HG02852 (cell line): ENCODE data around the gene TMF1.

Source experiments
- ATAC-seq: cut with Tn5 transposase; IDR thresholded peaks from one replicate; pipeline ENCODE4 v1.9.1; 2021; ENCODE audit warnings: mild to moderate bottlenecking, moderate library complexity; ENCODE audit not compliant: unreplicated experiment

The TMF1 gene

GRCh38 chr3:69014022-69014580 is 38.0 kb downstream of the TMF1 start:
- ATAC-seq = no peak

- peak; percentile 84 for ATAC-seq
Observed at GRCh38 chr3:69013253-69014021, 38.7 kb downstream of the TMF1 start, which contains the start of gene EOGT. EOGT (minus strand) TSS chr3:69013684; CDS start chr3:69009846, 3,838 bp downstream.

- ATAC-seq = peak; percentile 43
Observed at GRCh38 chr3:69012800-69013252, 39.3 kb downstream of the TMF1 start.

- ATAC-seq = no peak
Observed at GRCh38 chr3:69012100-69012799, 39.9 kb downstream of the TMF1 start.

- ATAC-seq = no peak
Observed at GRCh38 chr3:69011096-69011730, 40.9 kb downstream of the TMF1 start.

GRCh38 chr3:69009559-69010410 is 42.3 kb downstream of the TMF1 start:
- no peak for ATAC-seq

- no peak for ATAC-seq
Observed at GRCh38 chr3:69008980-69009379, 43.2 kb downstream of the TMF1 start.

- no peak for ATAC-seq
Observed at GRCh38 chr3:69005791-69006482, 46.2 kb downstream of the TMF1 start.

- ATAC-seq = no peak
Observed at GRCh38 chr3:69005071-69005790, 46.9 kb downstream of the TMF1 start.

GRCh38 chr3:69004138-69004537 is 48.0 kb downstream of the TMF1 start:
- ATAC-seq = no peak

GRCh38 chr3:68999605-69000004 is 52.5 kb downstream of the TMF1 start:
- no peak for ATAC-seq

GRCh38 chr3:68999158-68999557 is 53.0 kb downstream of the TMF1 start:
- ATAC-seq = no peak

GRCh38 chr3:68997887-68998286 is 54.2 kb downstream of the TMF1 start:
- no peak for ATAC-seq

- ATAC-seq = no peak
Observed at GRCh38 chr3:68996356-68996995, 55.7 kb downstream of the TMF1 start.

GRCh38 chr3:68988740-68989139 is 63.4 kb downstream of the TMF1 start:
- no peak for ATAC-seq

- ATAC-seq = no peak
Observed at GRCh38 chr3:68987322-68987721, 64.8 kb downstream of the TMF1 start.

- no peak for ATAC-seq
Observed at GRCh38 chr3:68986496-68987208, 65.5 kb downstream of the TMF1 start.

- no peak for ATAC-seq
Observed at GRCh38 chr3:68985146-68985790, 66.9 kb downstream of the TMF1 start.
